GM18526 (cell line): ENCODE measurements around the gene RAP1A.

ENCODE experiments used
- POLR2A ChIP-seq: IDR thresholded peaks from 3 replicates; pipeline ENCODE4 v1.6.1; 2011; ENCODE audit not compliant: insufficient read length; ENCODE audit errors: extremely low read depth

Gene RAP1A

DNA sequence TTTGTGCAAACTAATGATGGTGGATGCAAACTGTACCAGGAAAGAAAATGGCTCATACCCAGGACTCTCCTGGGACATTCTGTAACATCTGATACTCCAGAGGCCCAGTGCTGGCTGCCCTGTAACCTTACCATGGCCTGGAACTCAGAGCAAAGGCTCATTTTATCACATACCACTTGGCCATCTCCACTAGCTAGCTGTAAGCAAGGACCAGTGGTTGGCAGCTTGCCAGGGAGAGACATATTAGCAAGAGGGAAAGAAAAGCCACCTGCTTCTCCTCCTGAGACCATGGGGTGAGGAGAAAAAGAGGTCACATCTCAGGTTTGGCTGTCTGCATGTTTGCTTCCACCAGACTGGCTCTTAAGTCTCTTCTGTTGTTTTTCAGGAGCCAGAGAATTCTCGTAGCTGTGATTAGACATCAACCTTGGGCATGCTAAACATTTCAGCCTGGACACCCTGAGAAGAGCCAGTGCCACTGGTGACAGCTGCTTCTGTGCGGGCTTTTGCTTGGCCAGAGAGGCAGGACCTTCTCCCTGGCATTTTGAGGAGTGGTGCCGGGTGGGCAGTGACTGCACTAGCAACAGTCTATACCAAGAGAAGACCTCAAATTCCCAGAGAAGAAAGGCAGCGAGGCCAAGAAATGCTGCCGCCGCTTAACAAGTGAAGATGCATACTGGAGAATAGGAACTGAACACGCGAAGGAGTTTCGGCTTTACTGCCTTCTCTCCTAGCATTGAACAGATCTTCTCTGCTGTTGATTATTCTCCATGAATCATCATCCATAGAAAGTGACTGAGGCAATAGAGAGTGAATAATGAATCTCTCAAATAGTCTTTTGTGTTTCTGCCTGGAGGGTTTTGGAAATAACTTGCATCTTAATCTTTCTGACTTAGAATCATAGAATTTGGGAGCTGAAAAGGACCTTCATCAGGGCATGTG is 126.4 kb downstream of the RAP1A start:
- TF ChIP-seq POLR2A, result no peak

DNA sequence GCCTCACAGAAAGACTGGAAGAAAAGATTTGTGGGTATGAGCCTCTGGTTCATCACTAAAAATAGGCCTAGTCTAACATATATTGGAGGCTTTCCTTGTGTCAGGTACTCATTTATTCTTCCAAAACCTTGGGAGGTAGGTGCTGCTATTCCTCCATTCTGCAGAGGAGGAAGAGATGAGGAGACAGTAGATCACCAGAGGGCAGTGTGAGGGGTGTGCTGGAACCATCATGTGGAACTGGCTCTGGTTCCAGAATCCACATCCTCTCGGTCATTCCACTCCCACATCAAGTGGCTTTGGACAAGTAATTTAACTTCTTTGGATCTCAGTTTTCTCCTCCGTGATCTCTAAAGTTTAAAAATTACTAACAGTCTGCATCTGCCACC is 127.0 kb downstream of the RAP1A start:
- TF ChIP-seq POLR2A, result no peak

DNA sequence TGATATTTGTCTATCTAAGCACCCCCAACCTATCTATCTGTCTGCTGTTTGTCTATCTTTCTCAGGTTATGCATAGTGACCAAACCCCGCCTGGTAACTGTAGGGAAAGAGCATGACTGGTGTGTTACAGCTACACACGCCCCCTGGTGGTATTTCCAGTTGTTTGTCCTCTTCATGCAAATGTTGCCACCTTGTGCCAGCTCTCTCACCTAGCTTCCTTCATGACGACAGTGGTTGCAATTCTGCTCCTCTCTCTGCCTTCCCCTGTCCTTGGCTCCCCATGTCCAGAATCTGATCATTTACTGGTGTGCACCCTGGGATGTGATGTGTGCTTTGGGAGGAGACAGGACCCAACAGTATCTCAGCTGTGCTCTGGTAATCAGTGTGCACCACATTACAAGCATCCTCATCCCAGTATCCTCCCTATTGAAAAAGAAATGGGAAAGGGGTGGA is 127.7 kb downstream of the RAP1A start:
- no peak for TF ChIP-seq POLR2A

DNA sequence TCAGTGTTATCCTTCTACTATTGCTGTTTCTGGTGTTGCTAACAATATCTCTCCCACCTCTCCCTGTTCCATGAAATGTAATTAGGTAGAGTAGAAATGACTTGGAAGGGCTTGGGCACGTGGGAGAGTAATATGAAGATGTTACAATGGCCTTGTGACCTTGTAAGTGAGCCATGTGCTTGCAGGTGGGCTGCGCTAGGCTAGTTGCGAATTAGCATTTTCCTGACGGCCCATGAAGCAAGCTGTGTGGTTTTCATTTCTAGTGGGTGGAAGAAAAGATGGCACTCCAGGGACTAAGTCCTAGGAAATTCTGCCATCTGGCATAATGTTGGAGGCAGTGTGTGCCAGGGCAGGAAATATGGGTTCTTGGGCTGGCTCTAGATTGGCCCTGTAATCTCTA is 128.4 kb downstream of the RAP1A start:
- no peak for TF ChIP-seq POLR2A

DNA sequence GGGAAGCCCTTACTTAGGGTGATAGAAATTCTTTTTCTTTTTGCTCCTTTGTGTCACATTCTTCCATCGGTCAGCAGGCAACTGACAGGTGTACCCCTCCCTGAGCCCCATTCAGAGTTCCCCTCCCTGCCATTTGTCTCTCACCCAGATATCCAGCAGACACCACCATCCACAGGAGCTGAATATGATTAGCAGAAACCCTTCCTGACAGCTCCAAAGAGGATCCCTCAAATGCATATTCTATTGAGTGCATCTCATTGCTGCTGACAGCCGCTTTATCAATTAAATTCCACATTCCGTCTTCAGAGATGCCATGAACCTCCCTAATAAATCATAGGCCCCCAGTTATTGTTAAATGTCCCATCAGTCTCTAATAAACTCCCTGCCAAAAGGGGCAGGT is 130.0 kb downstream of the RAP1A start:
- no peak for TF ChIP-seq POLR2A

DNA sequence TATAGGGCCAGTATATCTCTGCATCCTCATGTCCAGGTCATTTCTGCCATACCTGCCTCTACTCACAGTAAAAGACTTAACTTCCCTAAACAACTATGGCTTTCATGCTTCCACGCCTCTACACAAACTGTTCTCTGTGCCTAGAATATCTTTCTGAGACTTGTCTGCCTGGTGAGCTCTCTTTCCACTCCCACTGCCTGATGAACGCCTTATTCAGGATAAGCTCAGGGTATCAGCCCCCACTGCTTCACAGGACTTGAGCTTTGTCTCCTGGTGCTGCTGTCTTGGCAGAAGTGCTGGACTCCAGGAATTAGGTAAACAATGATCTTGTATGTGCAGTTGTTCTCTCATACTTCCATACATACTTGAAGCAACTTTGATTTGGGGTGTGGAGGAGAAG is 131.3 kb downstream of the RAP1A start:
- no peak for TF ChIP-seq POLR2A

DNA sequence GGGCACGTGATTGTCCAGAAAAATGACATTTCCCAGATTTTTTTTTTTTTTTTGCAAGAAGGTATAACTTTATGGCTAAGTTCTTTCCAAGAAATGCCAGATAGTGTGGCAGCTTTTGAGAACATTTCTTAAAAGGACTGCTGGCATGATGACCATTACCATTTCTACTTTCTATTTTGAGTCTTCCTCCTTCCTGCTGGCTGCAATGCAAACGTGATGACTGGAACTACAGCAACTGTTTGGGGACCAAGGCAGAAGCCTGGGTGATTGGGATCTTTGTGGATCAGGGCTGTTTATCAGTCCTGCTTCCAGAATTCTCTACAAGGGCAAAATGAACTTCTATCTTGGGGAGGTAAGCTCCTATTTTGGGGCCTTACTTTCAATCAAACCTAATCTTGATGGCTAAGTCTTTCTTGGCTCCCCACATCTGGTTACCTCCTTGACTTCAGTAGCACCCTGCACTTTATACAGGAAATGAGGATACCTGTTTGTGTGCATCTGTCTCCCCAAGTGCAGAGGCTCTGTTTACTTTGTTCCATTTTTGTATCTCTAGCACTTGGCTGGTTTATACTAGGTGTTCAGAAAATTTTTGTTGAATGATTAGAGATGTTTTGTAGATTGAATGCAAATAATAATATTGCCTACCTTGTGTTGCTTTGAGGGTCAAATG is 132.5 kb downstream of the RAP1A start:
- TF ChIP-seq POLR2A, result no peak

DNA sequence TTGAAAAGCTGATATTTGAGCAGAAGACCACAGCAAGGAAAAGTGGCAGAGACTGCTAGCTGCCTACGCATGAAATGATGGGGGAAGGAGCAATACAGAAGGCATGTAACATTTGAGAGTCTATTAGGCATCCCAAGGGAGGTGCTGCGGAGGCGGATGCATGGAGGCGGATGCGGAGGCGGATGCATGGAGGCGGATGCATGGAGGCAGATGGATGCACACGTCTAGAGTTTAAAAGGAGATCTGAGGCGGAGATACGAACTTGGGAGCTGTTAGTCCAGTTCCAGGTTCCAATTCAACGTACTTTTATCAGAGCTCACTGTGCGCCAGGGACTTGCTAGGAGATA is 135.4 kb downstream of the RAP1A start:
- no peak for TF ChIP-seq POLR2A

DNA sequence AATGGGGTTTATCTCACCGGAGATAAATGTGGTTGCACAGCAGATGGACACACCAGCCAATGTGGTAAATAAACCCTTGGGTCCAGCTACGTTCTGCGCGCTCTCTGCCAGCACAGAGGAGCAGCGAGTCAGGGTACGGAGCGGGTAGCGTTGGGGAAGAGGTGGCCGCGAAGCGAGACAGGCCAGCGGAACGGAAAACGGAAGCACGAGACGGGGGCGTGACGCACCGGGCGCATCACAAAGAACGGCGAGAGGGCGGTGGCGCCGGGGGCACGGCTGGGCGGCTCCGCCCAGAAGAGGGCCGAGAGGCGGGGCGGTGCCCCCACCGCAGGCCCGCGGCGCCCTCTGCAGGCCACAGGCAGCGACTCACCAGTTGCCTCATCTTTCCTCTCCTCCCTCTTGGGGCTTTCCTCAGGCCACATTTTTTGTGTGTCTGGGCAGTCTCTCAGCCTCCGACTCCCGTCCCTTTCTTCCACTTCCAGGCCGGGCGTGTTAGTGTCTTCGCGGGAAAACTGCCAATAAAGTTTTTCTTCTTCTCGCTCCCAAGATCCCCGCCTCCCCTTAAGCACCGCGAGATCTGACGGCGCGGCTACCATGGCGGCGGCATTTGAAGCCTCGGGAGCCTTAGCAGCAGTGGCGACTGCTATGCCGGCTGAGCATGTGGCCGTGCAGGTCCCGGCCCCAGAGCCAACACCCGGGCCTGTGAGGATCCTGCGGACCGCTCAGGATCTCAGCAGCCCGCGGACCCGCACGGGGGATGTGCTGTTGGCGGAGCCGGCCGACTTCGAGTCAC is 135.9 kb downstream of the RAP1A start, which contains the start of gene DDX20:
Gene DDX20, plus strand, starts transcription at position 571 of the 793 bp plus-strand sequence. Its CDS starts 24 bp downstream, at position 595.
- TF ChIP-seq POLR2A, result peak; percentile 81

DNA sequence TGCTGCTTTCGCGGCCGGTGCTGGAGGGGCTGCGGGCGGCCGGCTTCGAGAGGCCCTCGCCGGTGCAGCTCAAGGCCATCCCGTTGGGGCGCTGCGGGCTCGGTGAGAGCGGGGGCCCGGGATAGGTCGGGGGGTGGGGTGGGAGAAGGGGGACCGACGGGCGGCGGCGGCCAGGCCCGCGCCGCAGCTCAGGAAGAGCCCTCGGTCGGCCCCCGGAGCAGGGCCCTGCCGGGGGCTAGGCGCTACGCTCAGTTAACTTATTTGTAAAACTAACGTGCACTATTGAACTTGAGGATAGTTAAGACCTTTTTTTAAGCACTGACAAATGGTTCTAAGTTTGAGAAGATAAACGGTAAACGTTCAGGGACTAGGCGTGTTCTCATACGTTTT is 136.5 kb downstream of the RAP1A start:
- no peak for TF ChIP-seq POLR2A

DNA sequence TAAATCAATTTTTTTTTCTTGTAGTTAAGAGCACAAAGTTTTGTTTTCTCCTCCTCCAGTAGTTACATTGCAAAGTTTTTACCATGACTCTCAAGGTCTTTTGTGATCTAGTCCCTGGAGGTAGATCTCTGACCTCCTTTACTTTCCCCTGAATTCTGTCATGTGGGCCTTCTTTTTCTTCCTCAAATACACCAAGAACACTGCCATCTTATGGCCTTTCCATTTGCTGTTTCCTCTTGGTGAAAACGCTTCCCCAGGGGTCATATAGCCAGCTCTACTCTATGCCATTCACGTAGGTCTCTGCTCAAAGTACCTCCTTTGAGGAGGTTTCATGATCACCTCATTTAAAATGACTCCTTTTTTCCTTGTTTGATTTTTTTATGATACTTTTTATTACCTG is 138.8 kb downstream of the RAP1A start:
- TF ChIP-seq POLR2A, result no peak

GRCh38 chr1:111761717-111762116 is 142.1 kb downstream of the RAP1A start:
- TF ChIP-seq POLR2A, result no peak

DNA sequence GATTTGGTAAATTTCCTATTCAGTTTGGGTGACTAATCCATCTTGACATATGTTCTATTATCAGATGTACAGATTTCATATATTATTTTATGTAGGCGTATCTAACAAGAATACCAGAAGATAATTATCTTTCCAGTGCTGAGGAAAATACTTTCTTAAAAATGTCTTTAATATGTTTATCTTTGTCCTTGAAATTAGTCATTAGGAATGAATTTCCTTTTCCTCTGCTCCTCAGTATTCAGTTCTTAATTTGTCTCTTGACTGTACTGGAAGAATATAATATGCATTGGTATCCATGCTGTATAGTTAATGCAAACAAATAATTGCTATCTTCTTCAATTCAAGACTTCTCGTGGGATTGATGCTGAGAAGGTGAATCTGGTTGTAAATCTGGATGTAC is 142.7 kb downstream of the RAP1A start:
- TF ChIP-seq POLR2A, result no peak
